H9 (cell line): ENCODE results near the gene MTG1. TPM values are rescaled to one million over a fixed set of nuclear protein-coding genes. Genes with fewer than 3 reads are reported as not detected.
"Not testable (repeated sequence)": the region's sequence is repeated elsewhere in the genome, so short reads cannot be mapped to it uniquely, and the experiment has no call there.

Experiments
- DNase-seq: peaks from one replicate; pipeline ENCODE4 v3.0.0-alpha.2; 2017
- H2AFZ ChIP-seq: one replicate; pipeline ENCODE4 v1.6.1; 2013; ENCODE audit warnings: mild to moderate bottlenecking, low read length, control low read depth, moderate library complexity
- H2AK5ac ChIP-seq: 2 replicates; pipeline ENCODE4 v1.6.1; 2013; ENCODE audit warnings: low read length, control low read depth, mixed read lengths; ENCODE audit not compliant: insufficient read length
- H2BK120ac ChIP-seq: one replicate; pipeline ENCODE4 v1.6.1; 2013; ENCODE audit warnings: low read depth, mild to moderate bottlenecking, low read length, control low read depth, inconsistent platforms; ENCODE audit not compliant: poor library complexity, severe bottlenecking
- H2BK12ac ChIP-seq: 2 replicates; pipeline ENCODE4 v1.6.1; 2013; ENCODE audit warnings: low read length, control low read depth, mixed read lengths, low read depth; ENCODE audit not compliant: insufficient read length
- H2BK15ac ChIP-seq: 2 replicates; pipeline ENCODE4 v1.6.1; 2013; ENCODE audit warnings: low read depth, low read length, control low read depth
- H2BK20ac ChIP-seq: one replicate; pipeline ENCODE4 v1.6.1; 2013; ENCODE audit warnings: low read depth, mild to moderate bottlenecking, low read length, control low read depth, inconsistent platforms; ENCODE audit not compliant: poor library complexity, severe bottlenecking
- H2BK5ac ChIP-seq: 2 replicates; pipeline ENCODE4 v1.6.1; 2013; ENCODE audit warnings: low read length, control low read depth, mixed read lengths; ENCODE audit not compliant: insufficient read length
- H3K14ac ChIP-seq: 2 replicates; pipeline ENCODE4 v1.6.1; 2013; ENCODE audit warnings: low read length, control low read depth; ENCODE audit not compliant: insufficient read depth
- H3K18ac ChIP-seq: 2 replicates; pipeline ENCODE4 v1.6.1; 2013; ENCODE audit warnings: low read depth, mild to moderate bottlenecking, mixed read lengths, low read length, control low read depth; ENCODE audit not compliant: insufficient read length
- H3K23ac ChIP-seq: 2 replicates; pipeline ENCODE4 v1.6.1; 2013; ENCODE audit warnings: low read length, control low read depth, mixed read lengths, low read depth; ENCODE audit not compliant: insufficient read length
- H3K23me2 ChIP-seq: 2 replicates; pipeline ENCODE4 v1.6.1; 2013; ENCODE audit warnings: low read depth, mild to moderate bottlenecking, mixed read lengths, low read length, control low read depth; ENCODE audit not compliant: insufficient read length, poor library complexity, severe bottlenecking
- H3K27ac ChIP-seq: 2 replicates; pipeline ENCODE4 v1.5.1; 2013; ENCODE audit warnings: low read length, control low read depth, mixed read lengths, low read depth; ENCODE audit not compliant: insufficient read length
- H3K27me3 ChIP-seq: 2 replicates; pipeline ENCODE4 v1.6.1; 2013; ENCODE audit warnings: low read length, control low read depth, inconsistent platforms; ENCODE audit not compliant: insufficient read depth
- H3K4ac ChIP-seq: 2 replicates; pipeline ENCODE4 v1.6.1; 2013; ENCODE audit warnings: low read depth, mild to moderate bottlenecking, control low read depth, inconsistent platforms, low read length, moderate library complexity
- H3K4me1 ChIP-seq: 2 replicates; pipeline ENCODE4 v1.6.1; 2013; ENCODE audit warnings: low read length, control low read depth, inconsistent platforms; ENCODE audit not compliant: insufficient read depth
- H3K4me2 ChIP-seq: 2 replicates; pipeline ENCODE4 v1.6.1; 2013; ENCODE audit warnings: low read length, control low read depth, mixed read lengths; ENCODE audit not compliant: insufficient read length, insufficient read depth
- H3K56ac ChIP-seq: 2 replicates; pipeline ENCODE4 v1.6.1; 2013; ENCODE audit warnings: low read depth, mild to moderate bottlenecking, mixed read lengths, low read length, control low read depth; ENCODE audit not compliant: insufficient read length
- H3K79me1 ChIP-seq: 2 replicates; pipeline ENCODE4 v1.6.1; 2013; ENCODE audit warnings: low read depth, mild to moderate bottlenecking, moderate library complexity, low read length, control low read depth, inconsistent platforms; ENCODE audit not compliant: insufficient read depth, poor library complexity, severe bottlenecking
- H3K79me2 ChIP-seq: 2 replicates; pipeline ENCODE4 v1.6.1; 2013; ENCODE audit warnings: low read length, control low read depth, inconsistent platforms; ENCODE audit not compliant: insufficient read depth
- H3K9ac ChIP-seq: 2 replicates; pipeline ENCODE4 v1.6.1; 2013; ENCODE audit warnings: low read length, control low read depth, mixed read lengths; ENCODE audit not compliant: insufficient read length; ENCODE audit errors: extremely low read depth
- H3K9me3 ChIP-seq: one replicate; pipeline ENCODE4 v1.6.1; 2013; ENCODE audit warnings: low read depth, low read length, inconsistent platforms; ENCODE audit not compliant: control insufficient read depth
- H3T11ph ChIP-seq: one replicate; pipeline ENCODE4 v1.6.1; 2013; ENCODE audit warnings: mild to moderate bottlenecking, low read length, control low read depth, inconsistent platforms
- H4K20me1 ChIP-seq: one replicate; pipeline ENCODE4 v1.6.1; 2013; ENCODE audit not compliant: control insufficient read depth, insufficient read length, insufficient read depth
- H4K5ac ChIP-seq: 2 replicates; pipeline ENCODE4 v1.6.1; 2013; ENCODE audit warnings: low read depth, mild to moderate bottlenecking, mixed read lengths, low read length, control low read depth; ENCODE audit not compliant: insufficient read length
- H4K8ac ChIP-seq: replicated peaks from 2 replicates; pipeline ENCODE4 v1.6.1; 2013; ENCODE audit warnings: low read length, control low read depth, mixed read lengths, low read depth; ENCODE audit not compliant: insufficient read length
- H4K91ac ChIP-seq: 2 replicates; pipeline ENCODE4 v1.6.1; 2013; ENCODE audit warnings: low read depth, mild to moderate bottlenecking, moderate library complexity, mixed read lengths, low read length, control low read depth; ENCODE audit not compliant: insufficient read length
- H3K27ac Mint-ChIP-seq, 3 experiments: 2 replicates in 2 of 3; 3 replicates in 1 of 3; pipeline ENCODE4 v1.8.0; 2020 to 2021; ENCODE audit warnings: mixed read lengths in 3 of 3, mild to moderate bottlenecking in 1 of 3, moderate library complexity in 1 of 3
- H3K27me3 Mint-ChIP-seq: 2 replicates; pipeline ENCODE4 v1.8.0; 2021; ENCODE audit warnings: low read depth, mild to moderate bottlenecking, moderate library complexity, mixed read lengths
- H3K36me3 Mint-ChIP-seq, 3 experiments: 2 replicates in 2 of 3; 3 replicates in 1 of 3; pipeline ENCODE4 v1.8.0; 2020 to 2021; ENCODE audit warnings: low read depth in 3 of 3, mixed read lengths in 3 of 3; ENCODE audit not compliant: insufficient read depth in 1 of 3
- H3K4me1 Mint-ChIP-seq, 2 experiments: 2 replicates each; pipeline ENCODE4 v1.8.0; 2020; ENCODE audit warnings: mixed read lengths in 2 of 2
- H3K4me3 Mint-ChIP-seq, 2 experiments: 2 replicates in 1 of 2; 3 replicates in 1 of 2; pipeline ENCODE4 v1.8.0; 2020 to 2021; ENCODE audit warnings: mild to moderate bottlenecking in 2 of 2, mixed read lengths in 2 of 2, moderate library complexity in 1 of 2
- H3K9me3 Mint-ChIP-seq, 2 experiments: 2 replicates in 1 of 2; 3 replicates in 1 of 2; pipeline ENCODE4 v1.8.0; 2020; ENCODE audit warnings: mild to moderate bottlenecking in 2 of 2, mixed read lengths in 2 of 2, moderate library complexity in 1 of 2
- WGBS: extraction: QIAGEN DNeasy Blood & Tissue Kit; methylation state at CpG from one replicate; pipeline ENCODE4 v1.1.7; 2013; ENCODE audit warnings: missing lambda C conversion rate, low lambda C conversion rate, mixed read lengths; ENCODE audit not compliant: insufficient read length; ENCODE audit errors: extremely low coverage; 5-methylcytosine and 5-hydroxymethylcytosine counted together
- total RNA-seq: library from RNA; stranded (reverse); gene quantifications from 2 replicates; pipeline ENCODE4 v1.2.1, GENCODE V29; 2021

MTG1 gene
- total RNA-seq, 1 experiment from 2014 or later: 65.3 TPM

- not testable (repeated sequence) for H3K4me3 Mint-ChIP-seq, H4K20me1 ChIP-seq
These were observed 38.1 kb downstream of the MTG1 start for GRCh38 chr10:133431888-133432613.

GRCh38 chr10:133432789-133433188 lies 38.8 kb downstream of the MTG1 start:
- H3K14ac ChIP-seq, H3K27me3 Mint-ChIP-seq, H2BK12ac ChIP-seq, H3K4me1 Mint-ChIP-seq, H3K56ac ChIP-seq, H3K23me2 ChIP-seq, H3K18ac ChIP-seq, H3K27ac ChIP-seq, DNase-seq, H3K9ac ChIP-seq, H3K9me3 ChIP-seq, H2AK5ac ChIP-seq, H3K4me2 ChIP-seq, H3K79me1 ChIP-seq, H3K36me3 Mint-ChIP-seq, H3K27me3 ChIP-seq, H4K20me1 ChIP-seq, H3K79me2 ChIP-seq, H3K23ac ChIP-seq, H4K8ac ChIP-seq, H2BK120ac ChIP-seq, H3K4me1 ChIP-seq, H3K4ac ChIP-seq, H4K91ac ChIP-seq, H3T11ph ChIP-seq, H2BK5ac ChIP-seq, H2BK20ac ChIP-seq, H2BK15ac ChIP-seq, H2AFZ ChIP-seq, H3K27ac Mint-ChIP-seq, H4K5ac ChIP-seq, H3K4me3 Mint-ChIP-seq: not testable (repeated sequence)
- peaks cover 34 to 42% of the 10 kb centered on the region in 2 experiments for H3K9me3 Mint-ChIP-seq
- WGBS: no CpG with 5 or more reads among the region's 25 CpGs

More at GRCh38 chr10:133431888-133432613, 38.1 kb downstream of the MTG1 start:
- not testable (repeated sequence) for H2AFZ ChIP-seq, H4K91ac ChIP-seq, H3K79me2 ChIP-seq, H4K5ac ChIP-seq, H3K79me1 ChIP-seq, H3T11ph ChIP-seq, H3K36me3 Mint-ChIP-seq, H3K4me1 Mint-ChIP-seq, H3K27ac Mint-ChIP-seq, H3K27me3 ChIP-seq, H2BK5ac ChIP-seq, H3K9me3 ChIP-seq, H3K9ac ChIP-seq, DNase-seq, H4K8ac ChIP-seq, H3K27ac ChIP-seq, H2BK20ac ChIP-seq, H3K14ac ChIP-seq, H3K18ac ChIP-seq, H3K23ac ChIP-seq, H2BK120ac ChIP-seq, H3K4me2 ChIP-seq, H3K27me3 Mint-ChIP-seq, H2AK5ac ChIP-seq, H2BK15ac ChIP-seq, H3K56ac ChIP-seq, H2BK12ac ChIP-seq, H3K23me2 ChIP-seq, H3K4me1 ChIP-seq, H3K4ac ChIP-seq
- peaks cover 30 to 38% of the 10 kb centered on the region in 2 experiments for H3K9me3 Mint-ChIP-seq
- WGBS: no CpG with 5 or more reads among the region's 9 CpGs
